ENCODE results near the gene EIF2S3B. TPM values are rescaled to one million over a fixed set of nuclear protein-coding genes. Genes with fewer than 3 reads are reported as not detected.
"Not testable (repeated sequence)": the region's sequence is repeated elsewhere in the genome, so short reads cannot be mapped to it uniquely, and the experiment has no call there.

The EIF2S3B gene
- total RNA-seq (2021; fragmentation: NEBNext Ultra II Directional; extraction: Animal tissue kit (Norgen Biotek cat#: 25700)): under 1 TPM; 0.43 to 0.81 (median 0.54) TPM
- long read RNA-seq: 0 reads

DNA sequence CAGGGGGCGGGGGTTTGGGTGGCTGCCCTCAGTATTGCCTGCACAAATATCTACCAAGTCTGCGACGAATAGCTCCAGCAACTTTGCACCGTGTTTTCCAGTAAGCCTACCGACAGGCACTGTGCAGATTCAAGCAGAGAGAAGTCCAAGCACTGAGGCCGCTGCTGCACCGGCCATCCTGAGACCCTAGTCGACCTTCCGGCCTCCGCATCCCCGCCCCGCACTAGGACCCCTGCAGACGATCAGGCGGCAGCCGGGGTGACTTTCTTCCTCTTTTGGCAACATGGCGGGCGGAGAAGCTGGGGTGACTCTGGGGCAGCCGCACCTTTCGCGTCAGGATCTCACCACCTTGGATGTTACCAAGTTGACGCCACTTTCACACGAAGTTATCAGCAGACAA, at the start of gene EIF2S3B:
Gene EIF2S3B (plus strand): TSS at position 271 of the 400 bp plus-strand sequence. CDS start 13 bp downstream, at position 284.
- Mint-ChIP-seq H3K36me3 (ENCODE audit: low read depth) (no peaks in the 10 kb centered on the region), H3K4me1 (ENCODE audit: low read depth) (no peaks in the 10 kb centered on the region), H3K9me3 (peaks cover 4% of the 10 kb centered on the region; the same call in 1 of the 2 replicates), H3K27me3 (ENCODE audit: insufficient read depth) (peaks cover 8% of the 10 kb centered on the region), H3K27ac (no peak within 1 kb of the TSS), H3K4me3 (no peak within 1 kb of the TSS)
- DNase-seq: no peak
- no peak for TF ChIP-seq CTCF (IDR thresholded peaks at IDR 0.05)

- H3K4me3 Mint-ChIP-seq: no peak overlapping the region
- no peaks in the 10 kb centered on the region for H3K36me3 Mint-ChIP-seq (ENCODE audit: low read depth)
- no peak for DNase-seq
- H3K9me3 Mint-ChIP-seq: peaks cover 10% of the 10 kb centered on the region
- H3K4me1 Mint-ChIP-seq (ENCODE audit: low read depth): no peaks in the 10 kb centered on the region
- TF ChIP-seq CTCF (IDR thresholded peaks at IDR 0.05): no peak
- H3K27me3 Mint-ChIP-seq (ENCODE audit: insufficient read depth): peaks cover 9% of the 10 kb centered on the region; the same call in 1 of the 2 replicates
- no peak overlapping the region for H3K27ac Mint-ChIP-seq
These were observed 48.8 kb upstream of the EIF2S3B start for GRCh38 chr12:10456856-10457255.

GRCh38 chr12:10457760-10458159, 47.9 kb upstream of the EIF2S3B start:
- no peak for TF ChIP-seq CTCF (IDR thresholded peaks at IDR 0.05)
- no peaks in the 10 kb centered on the region for H3K36me3 Mint-ChIP-seq (ENCODE audit: low read depth)
- H3K4me1 Mint-ChIP-seq (ENCODE audit: low read depth): no peaks in the 10 kb centered on the region
- no peak for DNase-seq
- no peak overlapping the region for H3K4me3 Mint-ChIP-seq
- no peak overlapping the region for H3K27ac Mint-ChIP-seq
- H3K27me3 Mint-ChIP-seq (ENCODE audit: insufficient read depth): peaks cover 9% of the 10 kb centered on the region
- peaks cover 10% of the 10 kb centered on the region for H3K9me3 Mint-ChIP-seq

DNA sequence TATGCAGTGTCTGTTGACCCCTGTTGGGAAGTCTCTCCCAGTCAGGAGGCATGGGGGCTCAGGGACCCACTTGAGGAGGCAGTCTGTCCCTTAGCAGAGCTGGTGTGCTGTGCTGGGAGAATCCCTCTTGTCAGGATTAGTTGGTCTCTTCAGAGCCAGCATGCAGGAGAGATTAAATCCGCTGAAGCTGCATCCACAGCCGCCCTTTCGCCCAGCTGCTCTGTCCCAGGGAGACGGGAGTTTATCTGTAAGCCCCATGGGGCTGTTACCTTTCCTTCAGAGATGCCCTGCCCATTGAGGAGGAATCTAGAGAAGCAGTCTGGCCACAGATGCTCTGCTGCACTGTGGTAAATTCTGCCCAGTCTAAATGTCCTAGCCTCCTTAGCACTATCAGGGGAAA, 39.4 kb upstream of the EIF2S3B start:
- H3K27me3 Mint-ChIP-seq (ENCODE audit: insufficient read depth): peaks cover 2% of the 10 kb centered on the region
- H3K4me1 Mint-ChIP-seq (ENCODE audit: low read depth): no peaks in the 10 kb centered on the region
- H3K4me3 Mint-ChIP-seq: no peak overlapping the region
- no peaks in the 10 kb centered on the region for H3K36me3 Mint-ChIP-seq (ENCODE audit: low read depth)
- no peak for TF ChIP-seq CTCF (IDR thresholded peaks at IDR 0.05)
- DNase-seq: no peak
- H3K9me3 Mint-ChIP-seq: no peaks in the 10 kb centered on the region; the same call in 1 of the 2 replicates
- no peak overlapping the region for H3K27ac Mint-ChIP-seq

DNA sequence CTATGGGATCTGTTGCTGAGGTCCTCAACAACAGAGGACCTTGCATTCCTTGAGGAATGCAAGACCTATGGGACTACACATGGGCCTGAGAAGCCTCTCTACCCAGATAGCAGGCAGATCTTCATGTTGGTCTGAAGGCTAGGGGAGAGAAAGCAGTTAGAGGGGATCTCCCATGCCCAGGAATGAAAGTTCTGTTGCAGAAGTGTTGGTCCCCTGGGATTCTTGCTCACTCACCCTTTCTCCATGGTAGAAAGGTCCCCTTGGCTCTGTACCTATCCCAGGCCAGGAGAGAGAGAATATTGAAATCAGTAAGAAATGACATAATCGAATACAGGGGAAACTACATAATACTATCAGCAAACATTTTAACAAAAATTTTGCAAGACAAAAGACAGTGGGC, 36.0 kb upstream of the EIF2S3B start:
- no peak for TF ChIP-seq CTCF (IDR thresholded peaks at IDR 0.05)
- no peak for DNase-seq
- no peaks in the 10 kb centered on the region for H3K4me1 Mint-ChIP-seq (ENCODE audit: low read depth)
- H3K9me3 Mint-ChIP-seq: no peaks in the 10 kb centered on the region; the same call in 1 of the 2 replicates
- no peak overlapping the region for H3K4me3 Mint-ChIP-seq
- no peaks in the 10 kb centered on the region for H3K36me3 Mint-ChIP-seq (ENCODE audit: low read depth)
- no peaks in the 10 kb centered on the region; the same call in 1 of the 2 replicates for H3K27me3 Mint-ChIP-seq (ENCODE audit: insufficient read depth)
- H3K27ac Mint-ChIP-seq: no peak overlapping the region

GRCh38 chr12:10472808-10473207, 32.9 kb upstream of the EIF2S3B start:
- not testable (repeated sequence) for H3K4me3 Mint-ChIP-seq; H3K36me3 Mint-ChIP-seq (ENCODE audit: low read depth); H3K27ac Mint-ChIP-seq; H3K4me1 Mint-ChIP-seq (ENCODE audit: low read depth); H3K9me3 Mint-ChIP-seq; DNase-seq; H3K27me3 Mint-ChIP-seq (ENCODE audit: insufficient read depth)

- H3K4me1 Mint-ChIP-seq (ENCODE audit: low read depth); H3K36me3 Mint-ChIP-seq (ENCODE audit: low read depth); H3K4me3 Mint-ChIP-seq; DNase-seq; H3K27ac Mint-ChIP-seq; H3K9me3 Mint-ChIP-seq: not testable (repeated sequence)
- peaks cover 19% of the 10 kb centered on the region for H3K27me3 Mint-ChIP-seq (ENCODE audit: insufficient read depth)
These were observed 23.8 kb upstream of the EIF2S3B start for GRCh38 chr12:10481901-10482300.

DNA sequence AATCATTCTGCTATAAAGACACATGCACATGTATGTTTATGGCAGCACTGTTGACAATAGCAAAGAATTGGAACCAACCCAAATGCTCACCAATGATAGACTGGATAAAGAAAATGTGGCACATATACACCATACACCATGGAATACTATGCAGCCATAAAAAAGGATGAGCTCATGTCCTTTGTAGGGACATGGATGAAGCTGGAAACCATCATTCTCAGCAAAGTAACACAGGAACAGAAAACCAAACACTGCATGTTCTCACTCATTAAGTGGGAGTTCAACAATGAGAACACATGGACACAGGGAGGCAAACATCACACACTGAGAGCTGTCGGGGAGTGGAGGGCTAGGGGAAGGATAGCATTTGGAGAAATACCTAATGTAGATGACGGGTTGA, 18.4 kb upstream of the EIF2S3B start:
- H3K27me3 Mint-ChIP-seq (ENCODE audit: insufficient read depth): peaks cover 26% of the 10 kb centered on the region
- not testable (repeated sequence) for H3K4me3 Mint-ChIP-seq; H3K36me3 Mint-ChIP-seq (ENCODE audit: low read depth); H3K4me1 Mint-ChIP-seq (ENCODE audit: low read depth); DNase-seq; H3K9me3 Mint-ChIP-seq; H3K27ac Mint-ChIP-seq
